H54 (cell line): ENCODE results near the gene DLX5.

Source experiments
- DNase-seq: peaks from one replicate; pipeline ENCODE4 v3.0.0; 2011; ENCODE audit warnings: low spot score, mixed read lengths; ENCODE audit not compliant: insufficient read length
- FAIRE-seq: peaks from 3 replicates; lab custom pipeline; 2011; peaks lifted over from hg19 to GRCh38; lab: Jason Lieb, UNC
- POLR2A ChIP-seq: IDR thresholded peaks from 2 replicates; pipeline ENCODE4 v1.6.1; 2011; ENCODE audit warnings: low read depth, mild to moderate bottlenecking, low read length

DLX5 gene

GRCh38 chr7:96996111-96996957 lies 28.3 kb downstream of the DLX5 start:
- FAIRE-seq (no peak), DNase-seq (no peak)

DNA sequence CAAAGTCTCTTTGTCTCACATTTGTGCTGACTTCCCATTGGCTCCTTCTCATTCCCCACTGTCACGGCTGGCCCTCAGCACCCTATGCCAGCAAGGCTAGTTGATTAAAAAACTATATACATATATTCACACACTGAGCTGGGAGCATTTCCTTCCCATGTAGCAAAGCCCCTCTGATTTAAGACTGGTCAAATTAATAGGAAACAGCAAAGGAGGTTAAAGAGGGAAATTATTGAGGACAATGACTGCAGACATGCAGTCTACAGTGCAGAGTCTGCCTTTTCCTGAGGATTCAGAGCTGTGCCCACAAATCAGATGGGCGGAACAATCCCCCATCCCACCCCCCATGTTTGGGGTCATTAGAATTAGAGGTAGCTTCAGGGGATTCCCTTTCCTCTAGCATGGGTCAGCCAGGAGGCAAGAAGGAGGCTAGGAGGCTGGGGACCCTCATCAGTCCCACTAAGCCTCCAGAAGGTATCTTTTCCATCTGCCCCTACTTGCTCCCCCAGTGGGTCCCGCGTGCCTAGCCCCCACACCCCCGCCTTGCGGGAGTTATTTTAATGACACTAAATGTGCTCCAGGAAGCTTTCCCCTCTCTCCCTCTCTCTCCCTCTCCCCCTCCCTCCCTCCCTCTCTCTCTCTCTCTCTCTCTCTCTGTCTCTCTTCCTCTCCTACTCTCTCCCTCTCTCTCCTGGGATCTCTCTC lies 29.1 kb downstream of the DLX5 start:
- DNase-seq (no peak), FAIRE-seq (no peak)
- TF ChIP-seq POLR2A: no peak

More at GRCh38 chr7:96996111-96996957, 28.3 kb downstream of the DLX5 start:
- TF ChIP-seq POLR2A: no peak

DNA sequence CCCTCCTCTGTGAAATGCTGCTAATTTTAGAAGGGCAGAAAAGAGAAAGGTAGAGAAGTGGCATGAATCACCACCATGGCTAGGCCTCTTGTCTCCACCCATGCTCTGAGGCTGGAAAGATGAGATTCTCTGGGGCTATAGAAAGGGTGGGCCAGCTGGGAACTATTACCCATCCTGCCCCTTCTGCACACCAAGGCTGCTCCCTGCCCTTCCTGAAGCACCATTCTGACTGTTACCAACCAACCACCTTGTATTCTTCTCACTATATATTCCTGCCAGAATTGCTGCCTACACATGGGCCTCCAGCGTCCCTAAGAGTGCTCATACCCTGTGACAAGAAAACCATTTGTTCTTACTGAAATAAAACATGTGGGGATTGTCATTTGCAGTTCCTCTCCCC lies 30.7 kb downstream of the DLX5 start:
- no peak for TF ChIP-seq POLR2A
- FAIRE-seq: no peak
- DNase-seq: no peak

GRCh38 chr7:96993094-96993865 lies 31.4 kb downstream of the DLX5 start:
- TF ChIP-seq POLR2A: no peak
- FAIRE-seq (no peak), DNase-seq (no peak)

GRCh38 chr7:96992192-96993005 lies 32.2 kb downstream of the DLX5 start:
- DNase-seq (no peak), FAIRE-seq (no peak)
- no peak for TF ChIP-seq POLR2A

GRCh38 chr7:96991546-96992191 lies 33.0 kb downstream of the DLX5 start:
- no peak for FAIRE-seq
- no peak for TF ChIP-seq POLR2A
- no peak for DNase-seq

GRCh38 chr7:96989859-96990317 lies 34.7 kb downstream of the DLX5 start:
- TF ChIP-seq POLR2A: no peak
- no peak for FAIRE-seq
- DNase-seq: no peak

- no peak for TF ChIP-seq POLR2A
- FAIRE-seq: no peak
- DNase-seq: no peak
Measured at GRCh38 chr7:96989241-96989858, 35.3 kb downstream of the DLX5 start.

- DNase-seq (no peak), FAIRE-seq (no peak)
- no peak for TF ChIP-seq POLR2A
Measured at GRCh38 chr7:96987719-96988118, 36.9 kb downstream of the DLX5 start.

DNA sequence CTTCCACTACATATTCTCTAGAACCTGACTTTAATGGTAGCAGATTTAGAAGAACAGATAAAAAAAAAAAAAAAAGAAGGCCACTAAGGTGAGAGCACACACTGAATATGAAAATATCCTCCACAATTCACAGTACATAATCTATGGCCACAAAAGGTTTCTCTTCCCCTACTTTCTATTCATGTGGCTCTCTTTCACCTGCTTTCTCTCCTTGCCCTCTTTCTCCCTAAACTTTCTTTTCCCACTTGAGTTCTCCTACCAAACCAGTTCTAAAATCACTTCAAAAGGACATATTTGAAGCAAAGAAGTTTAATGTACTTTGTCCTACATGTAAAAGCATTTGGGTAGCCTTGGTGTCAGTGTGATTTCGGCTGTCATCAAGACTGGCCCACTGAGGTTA lies 37.7 kb downstream of the DLX5 start:
- DNase-seq (no peak), FAIRE-seq (no peak)
- no peak for TF ChIP-seq POLR2A

DNA sequence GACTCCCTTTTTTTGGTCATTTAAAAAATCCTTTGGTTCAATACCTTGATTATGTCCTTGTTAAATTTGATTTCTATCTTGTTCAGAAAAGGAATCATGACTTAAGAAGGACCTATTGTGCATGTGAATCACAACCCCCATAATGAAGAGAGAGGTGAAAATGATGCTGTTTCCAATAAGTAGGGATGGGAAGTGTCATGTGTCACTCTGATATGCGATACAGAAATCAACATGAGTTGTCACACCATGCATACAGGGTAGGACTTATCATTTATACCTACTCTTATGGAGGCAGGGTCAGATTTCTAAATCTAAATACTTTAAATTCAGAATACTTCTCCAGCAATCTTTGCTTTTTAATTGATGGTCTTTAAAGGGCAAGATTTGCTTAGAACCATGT lies 38.6 kb downstream of the DLX5 start:
- no peak for DNase-seq
- FAIRE-seq: no peak
- TF ChIP-seq POLR2A: no peak

DNA sequence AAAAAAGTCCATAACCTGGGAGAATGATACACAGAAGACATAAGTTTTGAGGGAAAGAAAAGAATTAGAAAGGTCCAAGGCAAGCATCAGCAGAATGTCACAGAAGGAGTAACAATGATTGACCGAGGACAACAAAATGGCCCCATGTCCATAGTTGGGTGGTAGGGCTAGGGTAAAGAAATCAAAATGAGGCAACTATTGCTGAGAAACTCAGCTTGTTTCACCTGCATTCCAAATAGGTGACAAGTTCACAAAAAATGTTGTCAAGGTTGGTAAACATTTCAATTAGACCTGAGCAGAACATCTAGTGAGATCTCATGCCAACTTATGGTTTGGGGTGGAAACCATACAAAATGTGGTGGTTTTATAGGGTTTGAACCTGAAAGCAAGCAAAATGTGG lies 42.0 kb downstream of the DLX5 start:
- no peak for DNase-seq
- no peak for TF ChIP-seq POLR2A
- no peak for FAIRE-seq
